HL-60 (cell line): ENCODE results near the gene TATDN2.

ENCODE experiments used
- GABPA ChIP-seq: IDR thresholded peaks from 2 replicates; pipeline ENCODE4 v1.6.1; 2012; ENCODE audit warnings: low read depth
- POLR2AphosphoS5 ChIP-seq: IDR thresholded peaks from 2 replicates; pipeline ENCODE4 v1.6.1; 2012; ENCODE audit warnings: low read depth
- REST ChIP-seq: IDR thresholded peaks from 2 replicates; pipeline ENCODE4 v1.6.1; 2012; ENCODE audit warnings: low read depth; ENCODE audit not compliant: insufficient replicate concordance
- SPI1 ChIP-seq: IDR thresholded peaks from 2 replicates; pipeline ENCODE4 v1.6.1; 2012; ENCODE audit warnings: low read depth, mild to moderate bottlenecking, borderline replicate concordance
- TF ChIP-seq, protein P1 (sequence below): IDR thresholded peaks from one replicate; pipeline ENCODE4 v1.5.1; 2011; ENCODE audit warnings: low read length, control low read depth, inconsistent platforms; ENCODE audit not compliant: insufficient read depth

GRCh38 chr3:10287936-10288574, 39.8 kb downstream of the TATDN2 start:
- TF ChIP-seq, protein P1, sequence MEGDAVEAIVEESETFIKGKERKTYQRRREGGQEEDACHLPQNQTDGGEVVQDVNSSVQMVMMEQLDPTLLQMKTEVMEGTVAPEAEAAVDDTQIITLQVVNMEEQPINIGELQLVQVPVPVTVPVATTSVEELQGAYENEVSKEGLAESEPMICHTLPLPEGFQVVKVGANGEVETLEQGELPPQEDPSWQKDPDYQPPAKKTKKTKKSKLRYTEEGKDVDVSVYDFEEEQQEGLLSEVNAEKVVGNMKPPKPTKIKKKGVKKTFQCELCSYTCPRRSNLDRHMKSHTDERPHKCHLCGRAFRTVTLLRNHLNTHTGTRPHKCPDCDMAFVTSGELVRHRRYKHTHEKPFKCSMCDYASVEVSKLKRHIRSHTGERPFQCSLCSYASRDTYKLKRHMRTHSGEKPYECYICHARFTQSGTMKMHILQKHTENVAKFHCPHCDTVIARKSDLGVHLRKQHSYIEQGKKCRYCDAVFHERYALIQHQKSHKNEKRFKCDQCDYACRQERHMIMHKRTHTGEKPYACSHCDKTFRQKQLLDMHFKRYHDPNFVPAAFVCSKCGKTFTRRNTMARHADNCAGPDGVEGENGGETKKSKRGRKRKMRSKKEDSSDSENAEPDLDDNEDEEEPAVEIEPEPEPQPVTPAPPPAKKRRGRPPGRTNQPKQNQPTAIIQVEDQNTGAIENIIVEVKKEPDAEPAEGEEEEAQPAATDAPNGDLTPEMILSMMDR: no peak
- TF ChIP-seq POLR2AphosphoS5 (no peak), REST (no peak), GABPA (no peak), SPI1 (no peak)
